ENCODE measurements around the gene ATP6V0D1.
A peak's percentile ranks its signal among the peaks of the same experiment; 100 is the strongest.

The ATP6V0D1 gene

GRCh38 chr16:67432506-67432890 lies 48.5 kb downstream of the ATP6V0D1 start:
- Histone ChIP-seq H3K4me3 (ENCODE audit: low read length) (no peak overlapping the region), H4K20me1 (ENCODE audit: insufficient read depth, low read length) (peaks cover 9% of the 10 kb centered on the region), H3K9me3 (ENCODE audit: insufficient read depth, low read length) (no peaks in the 10 kb centered on the region)

GRCh38 chr16:67431775-67432505 lies 49.0 kb downstream of the ATP6V0D1 start:
- no peaks in the 10 kb centered on the region for H3K9me3 ChIP-seq (ENCODE audit: insufficient read depth, low read length)
- no peaks in the 10 kb centered on the region; the same call in 1 of the 2 replicates for H3K27me3 ChIP-seq (ENCODE audit: low read depth, low read length)
- H3K27ac ChIP-seq (ENCODE audit: low read length) = no peak overlapping the region
- no peaks in the 10 kb centered on the region for H3K36me3 ChIP-seq (replicated peaks; ENCODE audit: low read depth, low read length)
- H3K4me2 ChIP-seq (ENCODE audit: low read length) = peak overlapping the region; percentile 44
- H3K79me2 ChIP-seq (ENCODE audit: low read length) = no peaks in the 10 kb centered on the region
- peaks cover 9% of the 10 kb centered on the region for H4K20me1 ChIP-seq (ENCODE audit: insufficient read depth, low read length)
- H3K9ac ChIP-seq (ENCODE audit: low read length) = no peak overlapping the region
- peak overlapping the region; percentile 76; the same call in 1 of the 2 replicates for H3K4me3 ChIP-seq (ENCODE audit: low read length)
- no peak for TF ChIP-seq EZH2phosphoT487 (IDR thresholded peaks at IDR 0.05; ENCODE audit: low read depth)
- TF ChIP-seq, protein P1, sequence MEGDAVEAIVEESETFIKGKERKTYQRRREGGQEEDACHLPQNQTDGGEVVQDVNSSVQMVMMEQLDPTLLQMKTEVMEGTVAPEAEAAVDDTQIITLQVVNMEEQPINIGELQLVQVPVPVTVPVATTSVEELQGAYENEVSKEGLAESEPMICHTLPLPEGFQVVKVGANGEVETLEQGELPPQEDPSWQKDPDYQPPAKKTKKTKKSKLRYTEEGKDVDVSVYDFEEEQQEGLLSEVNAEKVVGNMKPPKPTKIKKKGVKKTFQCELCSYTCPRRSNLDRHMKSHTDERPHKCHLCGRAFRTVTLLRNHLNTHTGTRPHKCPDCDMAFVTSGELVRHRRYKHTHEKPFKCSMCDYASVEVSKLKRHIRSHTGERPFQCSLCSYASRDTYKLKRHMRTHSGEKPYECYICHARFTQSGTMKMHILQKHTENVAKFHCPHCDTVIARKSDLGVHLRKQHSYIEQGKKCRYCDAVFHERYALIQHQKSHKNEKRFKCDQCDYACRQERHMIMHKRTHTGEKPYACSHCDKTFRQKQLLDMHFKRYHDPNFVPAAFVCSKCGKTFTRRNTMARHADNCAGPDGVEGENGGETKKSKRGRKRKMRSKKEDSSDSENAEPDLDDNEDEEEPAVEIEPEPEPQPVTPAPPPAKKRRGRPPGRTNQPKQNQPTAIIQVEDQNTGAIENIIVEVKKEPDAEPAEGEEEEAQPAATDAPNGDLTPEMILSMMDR (IDR thresholded peaks at IDR 0.05; ENCODE audit: low read depth, low read length) = no peak
- H3K4me1 ChIP-seq (ENCODE audit: low read length) = peaks cover 20% of the 10 kb centered on the region
- no peak overlapping the region for H2AFZ ChIP-seq (ENCODE audit: low read depth, low read length)

More at GRCh38 chr16:67432506-67432890, 48.5 kb downstream of the ATP6V0D1 start:
- no peaks in the 10 kb centered on the region; the same call in 1 of the 2 replicates for H3K27me3 ChIP-seq (ENCODE audit: low read depth, low read length)
- no peak overlapping the region for H2AFZ ChIP-seq (ENCODE audit: low read depth, low read length)
- H3K79me2 ChIP-seq (ENCODE audit: low read length) = no peaks in the 10 kb centered on the region
- no peak for TF ChIP-seq EZH2phosphoT487 (IDR thresholded peaks at IDR 0.05; ENCODE audit: low read depth)
- TF ChIP-seq, protein P1 (IDR thresholded peaks at IDR 0.05; ENCODE audit: low read depth, low read length) = no peak
- H3K4me1 ChIP-seq (ENCODE audit: low read length) = peaks cover 26% of the 10 kb centered on the region
- H3K4me2 ChIP-seq (ENCODE audit: low read length) = no peak overlapping the region
- H3K27ac ChIP-seq (ENCODE audit: low read length) = no peak overlapping the region
- no peaks in the 10 kb centered on the region for H3K36me3 ChIP-seq (replicated peaks; ENCODE audit: low read depth, low read length)
- H3K9ac ChIP-seq (ENCODE audit: low read length) = no peak overlapping the region

DNA sequence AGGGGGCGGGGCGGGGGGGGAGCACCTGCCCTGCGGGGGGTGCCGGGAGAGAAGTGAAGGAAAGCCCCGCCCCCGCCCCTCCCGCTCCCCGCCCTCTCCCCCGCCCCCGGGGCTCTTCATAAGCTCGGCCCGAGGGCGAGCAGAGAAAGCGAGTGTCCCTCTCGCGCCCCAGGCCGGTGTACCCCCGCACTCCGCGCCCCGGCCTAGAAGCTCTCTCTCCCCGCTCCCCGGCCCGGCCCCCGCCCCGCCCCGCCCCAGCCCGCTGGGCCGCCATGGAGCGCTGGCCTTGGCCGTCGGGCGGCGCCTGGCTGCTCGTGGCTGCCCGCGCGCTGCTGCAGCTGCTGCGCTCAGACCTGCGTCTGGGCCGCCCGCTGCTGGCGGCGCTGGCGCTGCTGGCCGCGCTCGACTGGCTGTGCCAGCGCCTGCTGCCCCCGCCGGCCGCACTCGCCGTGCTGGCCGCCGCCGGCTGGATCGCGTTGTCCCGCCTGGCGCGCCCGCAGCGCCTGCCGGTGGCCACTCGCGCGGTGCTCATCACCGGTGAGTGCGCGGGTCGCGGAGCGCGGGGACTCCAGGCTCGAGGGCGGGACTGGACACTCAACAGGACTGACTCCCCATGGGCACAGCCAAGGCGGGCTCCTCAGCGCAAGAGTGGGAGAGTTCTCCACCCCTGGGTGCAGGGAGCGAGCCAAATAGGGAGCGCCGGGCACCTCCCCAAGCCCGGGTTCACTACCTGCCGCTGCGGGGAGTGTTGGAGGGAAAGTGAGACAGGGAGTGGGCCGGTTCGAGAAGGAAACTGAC lies 49.8 kb downstream of the ATP6V0D1 start, which contains the start of gene HSD11B2:
HSD11B2 (plus strand) TSS at position 145 of the 798 bp plus-strand sequence; CDS start at position 273, 128 bp downstream.
- peak within 1 kb of the TSS; percentile 41 for H3K9ac ChIP-seq (ENCODE audit: low read length)
- no peaks in the 10 kb centered on the region for H3K36me3 ChIP-seq (replicated peaks; ENCODE audit: low read depth, low read length)
- H3K27me3 ChIP-seq (ENCODE audit: low read depth, low read length) = no peaks in the 10 kb centered on the region; the same call in 1 of the 2 replicates
- no peaks in the 10 kb centered on the region for H3K79me2 ChIP-seq (ENCODE audit: low read length)
- peaks cover 9% of the 10 kb centered on the region for H4K20me1 ChIP-seq (ENCODE audit: insufficient read depth, low read length)
- H3K9me3 ChIP-seq (ENCODE audit: insufficient read depth, low read length) = no peaks in the 10 kb centered on the region
- peak within 1 kb of the TSS; percentile 57; the same call in 1 of the 2 replicates for H2AFZ ChIP-seq (ENCODE audit: low read depth, low read length)
- H3K27ac ChIP-seq (ENCODE audit: low read length) = no peak within 1 kb of the TSS
- peak within 1 kb of the TSS; percentile 76 for H3K4me3 ChIP-seq (ENCODE audit: low read length)
- TF ChIP-seq EZH2phosphoT487 (IDR thresholded peaks at IDR 0.05; ENCODE audit: low read depth) = no peak
- TF ChIP-seq, protein P1 (IDR thresholded peaks at IDR 0.05; ENCODE audit: low read depth, low read length) = no peak
- H3K4me1 ChIP-seq (ENCODE audit: low read length) = peaks cover 19% of the 10 kb centered on the region
- H3K4me2 ChIP-seq (ENCODE audit: low read length) = peak within 1 kb of the TSS; percentile 75

- H3K79me2 ChIP-seq (ENCODE audit: low read length) = no peaks in the 10 kb centered on the region
- peaks cover 4% of the 10 kb centered on the region for H4K20me1 ChIP-seq (ENCODE audit: insufficient read depth, low read length)
- no peaks in the 10 kb centered on the region for H3K36me3 ChIP-seq (replicated peaks; ENCODE audit: low read depth, low read length)
- TF ChIP-seq EZH2phosphoT487 (IDR thresholded peaks at IDR 0.05; ENCODE audit: low read depth) = no peak
- TF ChIP-seq, protein P1 (IDR thresholded peaks at IDR 0.05; ENCODE audit: low read depth, low read length) = no peak
- H3K4me1 ChIP-seq (ENCODE audit: low read length) = peaks cover 15% of the 10 kb centered on the region
- no peaks in the 10 kb centered on the region for H3K9me3 ChIP-seq (ENCODE audit: insufficient read depth, low read length)
- peak overlapping the region; percentile 75 for H3K4me2 ChIP-seq (ENCODE audit: low read length)
- peak overlapping the region; percentile 41 for H3K9ac ChIP-seq (ENCODE audit: low read length)
- peak overlapping the region; percentile 57; the same call in 1 of the 2 replicates for H2AFZ ChIP-seq (ENCODE audit: low read depth, low read length)
- H3K27me3 ChIP-seq (ENCODE audit: low read depth, low read length) = peaks cover 5% of the 10 kb centered on the region
- H3K4me3 ChIP-seq (ENCODE audit: low read length) = peak overlapping the region; percentile 76
- no peak overlapping the region for H3K27ac ChIP-seq (ENCODE audit: low read length)
Observed at GRCh38 chr16:67430504-67430976, 50.4 kb downstream of the ATP6V0D1 start.

All from OCI-LY3 (cell line).